ENCODE measurements around the gene AAMP. TPM values are rescaled to one million over a fixed set of nuclear protein-coding genes. Genes with fewer than 3 reads are reported as not detected.

Gene AAMP
- total and polyA plus RNA-seq, 2 donors (not counting 3 experiments of a cell fraction or from before 2014, with no cell fraction given): 69.3 to 84.4 TPM

GRCh38 chr2:218271865-218272530 is 2.1 kb upstream of the AAMP start:
- no peaks in the 10 kb centered on the region for H4K20me1 ChIP-seq (replicated peaks; ENCODE audit: control insufficient read depth, extremely low read depth, insufficient read depth, low read length)
- DNase-seq (ENCODE audit: low read depth, low spot score) (no peak), FAIRE-seq (no peak)
- H3K4me2 ChIP-seq (ENCODE audit: insufficient read depth, low read length): no peak overlapping the region
- BruUV-seq (replicated peaks): no TSS peak
- peaks cover 7% of the 10 kb centered on the region for H3K79me2 ChIP-seq (ENCODE audit: control insufficient read depth, insufficient read depth, low read length)
- TF ChIP-seq FOS (IDR thresholded peaks at IDR 0.05; ENCODE audit: borderline replicate concordance, insufficient read depth, low read length) (no peak), JUN (IDR thresholded peaks at IDR 0.05; ENCODE audit: borderline replicate concordance, insufficient read depth, insufficient read length, low read depth) (no peak), POLR2A (IDR thresholded peaks at IDR 0.05; ENCODE audit: low read depth, low read length) (no peak), CTCF (IDR thresholded peaks at IDR 0.05; ENCODE audit: extremely low read depth in 1 of 2, insufficient read depth in 1 of 2, low read depth in 1 of 2, low read length in 2 of 2) (no peak), GATA2 (IDR thresholded peaks at IDR 0.05; ENCODE audit: insufficient read depth, insufficient read length, low read depth, low read length) (no peak), MYC (IDR thresholded peaks at IDR 0.05; ENCODE audit: low read depth, low read length) (no peak), MAX (IDR thresholded peaks at IDR 0.05; ENCODE audit: insufficient read depth, insufficient read length) (no peak), POLR2AphosphoS5 (IDR thresholded peaks at IDR 0.05; ENCODE audit: insufficient read depth, low read depth, low read length) (no peak), EZH2 (IDR thresholded peaks at IDR 0.05; ENCODE audit: borderline replicate concordance, low read depth, low read length, severe bottlenecking) (no peak)
- ChIA-PET CTCF (interaction anchor here (0.7 to 7.0 kb wide), 12 partner anchors 13 to 575 kb away, joined by 3 to 99 read pairs (median 8); partner anchors contain the start of genes CATIP, CTDSP1 and TMBIM1), POLR2A (interaction anchor here (1.0 to 2.1 kb wide), 4 partner anchors 11 to 24 kb away, joined by 3 to 9 read pairs (median 4); no protein-coding TSS in a partner anchor)
- intact Hi-C loops (cut with micrococcal nuclease): loop anchor here (1.0 to 5.0 kb wide), 7 partner anchors 15 to 375 kb away; partner anchors contain the start of genes CATIP and TMBIM1
- H3K9me1 ChIP-seq (replicated peaks; ENCODE audit: control insufficient read depth, extremely low read depth, insufficient read depth, low read length): no peaks in the 10 kb centered on the region
- H3K9ac ChIP-seq (replicated peaks; ENCODE audit: extremely low read depth, insufficient read depth, low read length): no peak overlapping the region
- no peak overlapping the region for H3K27ac ChIP-seq (ENCODE audit: insufficient read depth, low read depth, low read length)
- dilution Hi-C loops (cut with MboI; ENCODE audit: extremely low pct_ligation_motif_present, low sequenced_read_pairs): no loop called here
- H3K27me3 ChIP-seq (ENCODE audit: control insufficient read depth in 2 of 2, insufficient read depth in 2 of 2, low read length in 2 of 2): no peaks in the 10 kb centered on the region
- H2AFZ ChIP-seq (ENCODE audit: low read depth, low read length): no peak overlapping the region
- peaks cover 14 to 41% of the 10 kb centered on the region in 2 experiments for H3K36me3 ChIP-seq (ENCODE audit: control insufficient read depth in 2 of 2, extremely low read depth in 1 of 2, insufficient read depth in 2 of 2, low read length in 2 of 2)
- no peaks in the 10 kb centered on the region for H3K9me3 ChIP-seq (replicated peaks; ENCODE audit: control insufficient read depth, insufficient read depth, low read length)
- peaks cover 19% of the 10 kb centered on the region for H3K4me1 ChIP-seq (ENCODE audit: control insufficient read depth, extremely low read depth, insufficient read depth, low read length)
- H3K4me3 ChIP-seq (replicated peaks in 1 of 3; ENCODE audit: insufficient read depth in 1 of 3, low read depth in 1 of 3, low read length in 3 of 3): no peak overlapping the region

Data from endothelial cell of umbilical vein (primary cell).